GM23248 (cell line): Measurements from ENCODE around the gene BCL7B. TPM values are rescaled to one million over a fixed set of nuclear protein-coding genes. Genes with fewer than 3 reads are reported as not detected.
"Not testable (repeated sequence)": the region's sequence is repeated elsewhere in the genome, so short reads cannot be mapped to it uniquely, and the experiment has no call there.

Source experiments
- DNase-seq: peaks from one replicate; pipeline ENCODE4 v3.0.0-alpha.2; 2015
- H2AFZ ChIP-seq: fragments of 200-600 bp; sonication (generic); 2 replicates; pipeline ENCODE4 v1.6.1; 2016; ENCODE audit warnings: antibody characterized with exemption
- H3F3A ChIP-seq: fragments of 200-600 bp; sonication (generic); 2 replicates; pipeline ENCODE4 v1.6.1; 2016; ENCODE audit warnings: mild to moderate bottlenecking, antibody characterized with exemption, mixed run types; ENCODE audit not compliant: insufficient read depth
- H3K27ac ChIP-seq: fragments of 200-600 bp; sonication (generic); 2 replicates; pipeline ENCODE4 v1.5.1; 2016; ENCODE audit warnings: mild to moderate bottlenecking
- H3K27me3 ChIP-seq: fragments of 200-600 bp; sonication (generic); replicated peaks from 2 replicates; pipeline ENCODE4 v1.6.1; 2016; ENCODE audit warnings: mild to moderate bottlenecking; ENCODE audit not compliant: insufficient read depth
- H3K36me3 ChIP-seq: fragments of 200-600 bp; sonication (generic); 2 replicates; pipeline ENCODE4 v1.6.1; 2016; ENCODE audit warnings: low read depth, mild to moderate bottlenecking
- H3K4me1 ChIP-seq: fragments of 200-600 bp; sonication (generic); 2 replicates; pipeline ENCODE4 v1.6.1; 2016; ENCODE audit warnings: mild to moderate bottlenecking; ENCODE audit not compliant: insufficient read depth
- H3K4me2 ChIP-seq: fragments of 200-600 bp; sonication (generic); one replicate; pipeline ENCODE4 v1.6.1; 2016; ENCODE audit warnings: mild to moderate bottlenecking; ENCODE audit not compliant: unreplicated experiment
- H3K4me3 ChIP-seq: fragments of 200-600 bp; sonication (generic); 2 replicates; pipeline ENCODE4 v1.5.1; 2016; ENCODE audit warnings: mild to moderate bottlenecking
- H3K79me2 ChIP-seq: fragments of 200-600 bp; sonication (generic); 2 replicates; pipeline ENCODE4 v1.6.1; 2016; ENCODE audit warnings: mild to moderate bottlenecking; ENCODE audit not compliant: insufficient read depth
- H3K9ac ChIP-seq: fragments of 200-600 bp; sonication (generic); 2 replicates; pipeline ENCODE4 v1.6.1; 2016; ENCODE audit warnings: mild to moderate bottlenecking
- H3K9me2 ChIP-seq: fragments of 200-600 bp; sonication (generic); 2 replicates; pipeline ENCODE4 v1.6.1; 2016; ENCODE audit warnings: mixed run types, mild to moderate bottlenecking, moderate library complexity; ENCODE audit not compliant: insufficient read depth
- H3K9me3 ChIP-seq: fragments of 200-600 bp; sonication (generic); one replicate; pipeline ENCODE4 v1.6.1; 2017; ENCODE audit warnings: low read depth
- H4K20me1 ChIP-seq: fragments of 200-600 bp; sonication (generic); 2 replicates; pipeline ENCODE4 v1.6.0; 2016; ENCODE audit not compliant: insufficient read depth
- EZH2 ChIP-seq: fragments of 200-600 bp; sonication (generic); IDR thresholded peaks from 2 replicates; pipeline ENCODE4 v1.6.1; 2018; ENCODE audit warnings: antibody characterized with exemption, mild to moderate bottlenecking; ENCODE audit not compliant: insufficient read depth, poor library complexity, severe bottlenecking
- EZH2phosphoT487 ChIP-seq: fragments of 200-600 bp; sonication (generic); IDR thresholded peaks from 2 replicates; pipeline ENCODE4 v1.6.1; 2018; ENCODE audit warnings: antibody characterized with exemption, moderate library complexity, mild to moderate bottlenecking, low read depth; ENCODE audit not compliant: insufficient read depth
- WGBS, 2 experiments: methylation state at CpG; one replicate each; pipeline ENCODE4 v1.1.6; 2015 to 2017; ENCODE audit warnings: low lambda C conversion rate in 2 of 2, low coverage in 1 of 2; ENCODE audit errors: missing lambda C conversion rate in 2 of 2; 5-methylcytosine and 5-hydroxymethylcytosine counted together
- in situ Hi-C: fragments of 300-500 bp; cut with MboI; formaldehyde crosslinking; loops from 2 replicates; pipeline ENCODE4 v1.15.0; 2020
- polyA plus RNA-seq: library from polyadenylated mRNA; unstranded; fragments of >200 nt; fragmentation: Nextera tagmentation; extraction: Ambion mirVana; gene quantifications from 2 replicates; pipeline ENCODE4 v1.2.1, GENCODE V29; 2016
- total RNA-seq: library from RNA; depleted of rRNA; stranded (reverse); fragments of >200 nt; shearing (Covaris generic); gene quantifications from 2 replicates; pipeline ENCODE4 v1.2.3, GENCODE V29; 2014

Gene BCL7B
- total and polyA plus RNA-seq, 2 experiments from 2014 or later, result 24.8 to 72.6 TPM

DNA sequence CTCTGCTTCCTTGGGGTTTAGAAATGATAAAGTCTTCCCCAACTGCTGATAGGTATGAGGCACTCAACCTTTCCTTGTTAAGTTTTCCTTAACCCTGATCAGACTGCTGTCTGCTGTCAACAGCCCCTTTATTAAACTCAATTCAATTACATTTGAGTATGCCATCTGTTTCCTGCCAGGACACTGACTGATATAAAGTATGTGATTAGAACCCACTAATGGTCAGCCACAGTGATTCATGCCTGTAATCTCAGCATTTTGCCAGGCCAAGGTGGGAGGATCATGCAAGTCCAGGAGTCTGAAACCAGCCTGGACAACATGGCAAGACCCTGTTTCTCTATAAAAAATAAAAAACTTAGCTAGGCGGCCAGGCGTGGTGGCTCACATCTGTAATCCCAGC, 53.5 kb downstream of the BCL7B start:
- Histone ChIP-seq H3K36me3 (peaks cover 67% of the 10 kb centered on the region), H2AFZ (no peak overlapping the region), H3K9me3 (no peaks in the 10 kb centered on the region), H4K20me1 (no peaks in the 10 kb centered on the region; the same call in 1 of the 2 replicates), H3K79me2 (peaks cover 100% of the 10 kb centered on the region), H3K4me3 (no peak overlapping the region), H3F3A (no peaks in the 10 kb centered on the region), H3K27ac (no peak overlapping the region), H3K4me2 (no peak overlapping the region), H3K9ac (no peak overlapping the region), H3K9me2 (no peaks in the 10 kb centered on the region), H3K27me3 (no peaks in the 10 kb centered on the region), H3K4me1 (no peaks in the 10 kb centered on the region)
- DNase-seq, result no peak
- 95 to 100% methylated on average over 2 of the region's 2 CpGs for WGBS, 2 experiments
- TF ChIP-seq EZH2, result no peak
- no peak for TF ChIP-seq EZH2phosphoT487
- in situ Hi-C loops, result no loop called here

DNA sequence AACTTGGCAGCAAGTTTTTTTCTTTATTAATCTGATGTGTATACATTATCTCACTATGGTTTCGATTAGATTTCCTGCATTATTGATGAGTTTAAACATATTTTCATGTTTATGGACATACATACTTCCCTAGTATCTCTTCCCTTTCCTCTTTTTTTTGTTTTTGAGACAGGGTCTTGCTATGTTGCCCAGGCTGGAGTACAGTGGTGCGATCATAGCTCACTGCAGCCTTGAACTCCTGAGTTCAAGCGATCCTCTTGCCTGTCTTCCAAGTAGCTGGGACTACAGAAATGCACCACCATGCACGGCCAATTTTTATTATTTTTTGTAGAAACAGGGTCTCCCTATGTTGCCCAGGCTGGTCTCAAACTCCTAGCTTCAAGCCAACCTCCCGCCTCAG, 54.3 kb downstream of the BCL7B start:
- Histone ChIP-seq H3K79me2 (peaks cover 100% of the 10 kb centered on the region), H4K20me1 (no peaks in the 10 kb centered on the region; the same call in 1 of the 2 replicates), H3K9me2 (no peaks in the 10 kb centered on the region), H3K4me3 (no peak overlapping the region), H2AFZ (no peak overlapping the region), H3K4me2 (no peak overlapping the region), H3K4me1 (no peaks in the 10 kb centered on the region), H3K27me3 (no peaks in the 10 kb centered on the region), H3K9ac (no peak overlapping the region), H3K27ac (no peak overlapping the region), H3F3A (peaks cover 4% of the 10 kb centered on the region; the same call in 1 of the 2 replicates), H3K36me3 (peaks cover 72% of the 10 kb centered on the region), H3K9me3 (no peaks in the 10 kb centered on the region)
- WGBS, 2 experiments, result 89 to 90% methylated on average over 5 of the region's 5 CpGs
- DNase-seq, result no peak
- TF ChIP-seq EZH2, result no peak
- TF ChIP-seq EZH2phosphoT487, result no peak
- in situ Hi-C loops, result no loop called here

DNA sequence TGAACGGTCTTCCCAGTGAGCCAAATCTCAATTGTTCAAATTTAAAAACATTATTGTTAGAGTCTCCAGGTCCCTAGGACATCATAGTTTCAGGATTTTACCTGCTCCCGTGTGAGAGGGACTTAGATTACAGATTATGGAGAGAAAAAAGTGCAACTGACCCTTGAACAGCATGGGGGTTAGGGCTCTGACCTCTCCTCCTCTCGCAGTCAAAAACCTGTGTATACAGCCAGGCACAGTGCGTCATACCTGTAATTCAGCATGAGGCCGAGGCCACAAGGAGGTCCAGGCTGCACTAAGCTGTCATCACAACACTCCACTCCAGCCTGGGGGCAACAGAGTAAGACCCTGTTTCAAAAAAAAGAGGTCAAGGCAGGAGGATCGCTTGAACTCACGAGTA, 60.9 kb downstream of the BCL7B start:
- H4K20me1 ChIP-seq, result peaks cover 4% of the 10 kb centered on the region; the same call in 1 of the 2 replicates
- DNase-seq, result no peak
- WGBS, 2 experiments, result 87 to 89% methylated on average over 7 of the region's 7 CpGs
- no peaks in the 10 kb centered on the region for H3K4me1 ChIP-seq
- TF ChIP-seq EZH2phosphoT487, result no peak
- no peak for TF ChIP-seq EZH2
- H3K36me3 ChIP-seq, result peaks cover 57% of the 10 kb centered on the region
- no peak overlapping the region for H3K4me3 ChIP-seq
- in situ Hi-C loops, result no loop called here
- H3K9me2 ChIP-seq, result no peaks in the 10 kb centered on the region
- H3F3A ChIP-seq, result peaks cover 7% of the 10 kb centered on the region; the same call in 1 of the 2 replicates
- H3K27me3 ChIP-seq, result no peaks in the 10 kb centered on the region
- no peak overlapping the region for H3K9ac ChIP-seq
- peaks cover 100% of the 10 kb centered on the region for H3K79me2 ChIP-seq
- no peak overlapping the region for H3K4me2 ChIP-seq
- H3K27ac ChIP-seq, result no peak overlapping the region
- H2AFZ ChIP-seq, result no peak overlapping the region
- H3K9me3 ChIP-seq, result no peaks in the 10 kb centered on the region

DNA sequence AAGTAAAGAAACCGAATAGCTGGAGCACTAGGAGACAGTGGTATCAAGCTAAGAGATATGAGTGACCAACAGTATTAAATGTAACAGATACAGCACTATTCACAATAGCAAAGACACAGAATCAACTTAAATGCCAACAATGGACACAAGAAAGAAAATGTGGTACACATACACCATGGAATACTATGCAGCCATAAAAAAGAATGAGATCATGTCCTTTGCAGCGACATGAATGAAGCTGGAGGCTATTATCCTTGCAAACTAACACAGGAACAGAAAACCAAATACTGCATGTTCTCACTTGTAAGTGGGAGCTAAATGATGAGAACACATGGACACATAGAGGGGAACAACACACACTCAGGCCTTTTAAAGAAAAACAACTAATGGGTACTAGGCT, 62.0 kb downstream of the BCL7B start:
- H3F3A ChIP-seq, H2AFZ ChIP-seq, H3K4me1 ChIP-seq, H3K4me3 ChIP-seq, H3K9ac ChIP-seq, in situ Hi-C loops, H3K27ac ChIP-seq, DNase-seq, H4K20me1 ChIP-seq, H3K9me2 ChIP-seq, H3K27me3 ChIP-seq, H3K9me3 ChIP-seq, H3K4me2 ChIP-seq: not testable (repeated sequence)
- Histone ChIP-seq H3K79me2 (peaks cover 100% of the 10 kb centered on the region), H3K36me3 (peaks cover 62% of the 10 kb centered on the region)
- WGBS, 2 experiments, result 98% methylated on average over 2 of the region's 2 CpGs

DNA sequence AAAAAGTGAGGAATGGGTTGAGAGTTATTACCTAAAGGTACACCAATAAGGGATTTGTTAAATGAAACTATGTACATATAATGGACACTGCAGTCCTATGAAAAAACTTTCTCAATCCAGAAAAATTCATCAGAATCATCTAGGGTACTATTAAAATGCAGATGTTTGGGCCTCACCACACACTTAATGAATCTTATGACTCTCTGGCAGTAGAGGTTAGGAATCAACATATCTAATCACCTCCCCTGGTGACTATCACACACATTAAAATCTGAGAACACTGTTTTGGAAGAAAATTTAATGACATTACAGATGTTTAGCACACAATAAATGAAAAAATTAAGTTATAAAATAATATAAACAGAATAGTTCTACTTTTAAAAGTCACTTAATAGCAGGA, 67.5 kb downstream of the BCL7B start:
- Histone ChIP-seq H3K9ac (no peak overlapping the region), H3K4me1 (no peaks in the 10 kb centered on the region), H3K27me3 (no peaks in the 10 kb centered on the region), H3K9me2 (no peaks in the 10 kb centered on the region), H3F3A (peaks cover under 1% of the 10 kb centered on the region; the same call in 1 of the 2 replicates), H3K27ac (no peak overlapping the region), H3K4me3 (no peak overlapping the region), H3K4me2 (no peak overlapping the region), H3K9me3 (no peaks in the 10 kb centered on the region), H3K79me2 (peaks cover 100% of the 10 kb centered on the region), H3K36me3 (peaks cover 66% of the 10 kb centered on the region), H4K20me1 (no peaks in the 10 kb centered on the region), H2AFZ (no peak overlapping the region)
- no peak for DNase-seq
- no peak for TF ChIP-seq EZH2
- TF ChIP-seq EZH2phosphoT487, result no peak
- in situ Hi-C loops, result no loop called here
